CD4-positive, alpha-beta T cell treated with Interleukin-4 for 1 hour (primary cell): ENCODE measurements around the gene HSPA9.

Source experiments
- DNase-seq, 2 donors: peaks; one replicate each; pipeline ENCODE4 v3.0.0-alpha.2; 2020 to 2022

The HSPA9 gene

DNA sequence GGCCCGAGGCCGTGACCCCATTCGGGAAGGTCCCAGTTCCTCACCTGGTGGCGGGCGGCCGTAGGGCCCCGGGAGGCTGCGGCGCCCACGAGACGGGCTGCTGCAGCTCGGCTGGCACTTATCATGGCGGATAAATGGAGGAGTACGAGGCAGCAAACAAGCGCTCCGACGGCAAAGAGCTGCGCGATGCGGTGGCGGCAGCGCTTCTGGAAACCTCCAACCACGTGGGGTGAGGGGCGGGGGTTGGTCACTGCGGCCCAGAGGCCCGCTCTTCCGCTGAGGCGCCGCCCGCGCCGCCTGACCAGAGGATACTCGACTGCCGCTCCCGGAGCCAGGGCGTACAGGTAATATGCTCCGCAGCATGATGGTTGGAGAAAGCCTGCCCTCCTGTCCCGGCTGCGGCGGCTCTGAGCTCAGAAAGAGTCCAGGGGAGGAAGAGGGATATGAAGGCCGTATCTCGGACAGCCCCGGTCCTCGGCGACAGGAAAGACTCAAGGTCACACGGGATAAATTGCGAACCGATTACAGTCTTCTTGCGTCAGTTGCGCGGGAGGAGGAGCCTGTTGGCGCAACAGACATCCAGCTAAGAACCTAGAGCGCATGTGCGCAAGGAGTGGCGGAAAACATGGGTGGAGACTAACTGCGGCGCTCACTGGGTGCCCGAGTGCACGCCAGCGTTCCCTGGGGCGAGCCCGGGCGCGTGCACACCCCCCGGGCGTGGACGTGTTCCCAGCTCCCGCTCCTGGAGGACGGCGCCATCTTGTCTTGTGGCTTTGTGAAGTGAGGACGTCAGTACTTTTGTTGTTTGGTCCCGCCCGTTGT lies at the start of gene HSPA9:
TSS of gene HSPA9 (minus strand) at position 208 of the 822 bp plus-strand sequence. CDS start at position 125, 83 bp downstream.
- DNase-seq = peak; percentile 99

DNA sequence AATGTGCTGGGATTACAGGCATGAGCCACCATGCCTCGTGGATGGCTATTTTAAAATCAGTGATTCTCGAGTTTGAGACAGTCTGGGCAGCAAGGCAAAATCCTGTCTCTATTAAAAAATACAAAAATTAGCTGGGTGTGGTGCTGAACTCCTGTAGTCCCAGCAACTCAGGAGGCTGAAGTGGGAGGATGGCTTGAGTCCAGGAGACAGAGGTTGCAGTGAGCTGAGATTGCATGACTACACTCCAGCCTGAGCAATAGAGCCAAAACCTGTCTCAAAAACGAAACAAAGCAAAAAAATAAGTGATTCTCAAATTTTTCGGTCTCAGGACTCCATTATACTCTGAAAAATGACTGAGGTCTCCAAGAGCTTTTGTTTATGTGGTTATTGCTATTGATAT lies 47.9 kb upstream of the HSPA9 start:
- DNase-seq = no peak

DNA sequence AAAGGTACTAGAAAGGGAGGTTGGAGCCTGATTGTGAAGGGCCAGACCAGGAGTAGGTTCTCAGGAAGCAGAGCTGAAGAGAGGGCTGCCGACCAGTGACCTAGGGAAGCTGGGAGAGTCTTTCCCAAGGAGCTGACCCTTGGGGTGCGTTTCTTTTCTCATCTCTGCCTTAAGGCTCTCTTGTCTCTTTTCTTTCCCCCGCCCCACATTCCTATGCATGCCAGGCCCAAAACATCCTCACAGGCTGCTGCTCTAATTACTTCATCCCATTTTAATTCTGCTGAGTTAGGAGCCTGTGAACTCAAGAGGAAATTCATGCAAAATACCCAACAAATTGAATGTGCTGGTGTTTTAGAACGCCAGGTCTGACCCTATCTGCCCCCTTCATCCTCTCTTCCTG lies 46.9 kb upstream of the HSPA9 start:
- no peak for DNase-seq

DNA sequence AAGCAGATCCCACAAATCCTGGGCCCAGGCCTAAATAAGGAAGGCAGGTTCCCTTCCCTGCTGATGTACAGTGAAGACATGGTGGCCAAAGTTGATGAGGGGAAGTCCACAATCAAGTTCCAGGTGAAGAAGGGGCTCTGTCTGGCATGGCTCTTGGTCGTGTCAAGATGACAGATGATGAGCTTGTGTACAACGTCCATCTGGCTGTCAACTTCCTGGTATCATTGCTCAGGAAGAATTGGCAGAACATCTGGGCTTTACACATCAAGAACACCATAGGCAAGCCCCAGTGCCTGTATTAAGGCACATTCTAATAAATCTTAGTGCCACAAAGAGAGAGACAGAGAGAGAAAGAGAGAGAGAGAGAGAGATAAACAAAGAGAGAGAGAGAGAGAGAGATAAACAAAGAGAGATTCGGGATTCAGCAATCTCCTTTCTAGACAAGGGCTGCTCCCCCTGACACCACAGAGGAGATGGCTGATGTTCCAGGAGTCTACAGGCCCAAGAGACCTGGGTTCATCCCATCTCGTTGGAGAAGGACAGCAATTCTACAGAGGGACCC lies 45.5 kb upstream of the HSPA9 start:
- no peak for DNase-seq

DNA sequence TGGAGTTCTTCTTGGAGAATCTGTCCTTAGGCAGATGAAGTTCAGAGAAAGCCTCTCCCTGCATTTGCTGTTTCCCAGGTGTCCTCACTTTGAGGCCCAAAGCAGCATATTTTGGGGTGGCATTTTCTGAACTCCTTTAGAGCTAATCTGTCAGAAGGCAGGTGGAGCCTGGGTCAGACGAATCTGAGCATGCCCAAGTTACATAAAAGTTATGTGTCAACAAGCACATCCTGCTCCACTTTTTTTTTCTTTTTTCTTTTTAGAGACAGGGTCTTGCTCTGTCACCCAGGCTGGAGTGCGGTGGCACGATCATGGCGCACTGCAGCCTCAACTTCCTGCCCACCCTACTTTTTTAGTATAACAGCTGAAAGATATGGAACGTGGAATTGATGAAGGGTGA lies 41.3 kb upstream of the HSPA9 start:
- DNase-seq = no peak

DNA sequence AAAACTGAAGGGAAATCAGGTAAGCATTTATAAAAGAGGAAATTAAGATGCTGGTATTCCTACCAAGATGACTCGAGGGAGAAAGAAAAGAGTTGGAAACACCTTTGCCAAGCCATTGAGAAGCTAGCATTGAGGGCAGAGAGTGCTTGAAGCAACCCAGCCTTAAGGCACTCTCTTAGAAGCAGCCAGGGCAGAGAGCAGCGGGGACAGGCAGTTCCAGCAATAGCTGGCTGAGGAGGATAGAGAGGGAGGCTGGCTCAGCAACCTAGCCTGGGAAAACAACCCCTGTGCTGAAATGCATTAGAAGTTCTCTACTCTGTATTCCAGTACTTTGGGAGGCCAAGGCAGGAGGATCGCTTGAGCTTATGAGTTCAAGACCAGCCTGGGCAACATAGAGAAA lies 40.3 kb upstream of the HSPA9 start:
- no peak for DNase-seq

DNA sequence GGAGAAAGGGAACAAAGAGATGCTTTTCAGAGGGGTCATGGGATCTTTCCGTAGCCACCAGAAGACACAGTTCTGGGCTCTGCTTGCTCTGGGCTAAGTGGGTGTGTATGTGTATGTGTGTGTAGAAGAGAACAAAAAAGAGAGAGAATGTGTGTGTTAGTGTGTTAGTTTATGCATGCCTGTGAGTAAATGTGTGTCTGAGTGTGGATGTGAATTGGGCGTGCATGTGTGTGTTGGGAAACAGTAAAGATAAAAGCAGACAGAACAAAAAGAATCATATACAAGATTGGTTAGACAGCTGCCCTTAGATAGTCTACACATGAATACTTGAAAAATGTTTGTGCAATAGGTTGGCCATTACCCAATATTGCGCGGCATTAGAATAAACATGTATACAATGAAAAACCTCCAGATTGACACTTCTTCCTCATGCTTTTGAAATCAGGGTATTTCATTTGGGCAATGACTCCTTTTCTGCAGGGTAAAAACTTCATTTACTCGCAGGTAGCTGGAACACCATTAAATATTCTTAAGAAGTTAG lies 36.5 kb upstream of the HSPA9 start:
- DNase-seq = no peak

DNA sequence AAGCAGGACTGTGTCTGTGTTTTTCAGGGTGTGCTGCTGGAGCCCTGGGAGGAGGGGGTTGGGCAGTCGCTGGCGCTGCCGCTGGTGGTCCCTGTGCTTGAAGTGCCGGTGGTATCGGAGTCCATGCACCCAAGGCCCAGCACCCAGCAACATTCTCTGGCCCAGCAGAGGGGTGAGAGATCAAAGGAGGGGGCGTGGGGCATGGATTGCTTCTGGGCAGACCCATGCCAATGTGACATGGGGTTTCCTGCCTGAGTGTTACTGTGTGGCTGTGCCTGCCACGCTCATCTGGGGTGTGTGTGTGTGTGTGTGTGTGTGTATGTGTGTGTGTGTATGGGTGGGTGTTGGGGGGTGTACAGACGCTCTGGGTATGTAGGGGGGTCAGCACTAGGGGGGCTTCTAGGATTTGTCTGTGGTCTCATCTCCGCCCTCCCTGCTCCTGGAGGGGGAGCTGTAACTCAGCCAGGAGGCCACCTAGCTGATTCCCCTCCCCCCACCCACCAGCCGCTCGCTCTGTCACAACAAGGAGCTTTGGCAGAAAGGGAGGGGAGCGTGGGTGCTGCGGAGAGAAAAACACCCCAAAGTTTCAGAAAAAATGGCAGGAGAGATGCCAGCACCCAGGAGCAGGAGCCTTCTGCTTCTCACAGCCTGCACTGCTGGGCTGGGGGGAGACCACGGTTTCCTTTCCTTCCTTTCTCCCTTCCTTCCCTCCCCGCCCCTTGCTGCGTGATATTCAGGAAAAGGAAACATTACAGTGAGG lies 35.9 kb upstream of the HSPA9 start:
- no peak for DNase-seq

DNA sequence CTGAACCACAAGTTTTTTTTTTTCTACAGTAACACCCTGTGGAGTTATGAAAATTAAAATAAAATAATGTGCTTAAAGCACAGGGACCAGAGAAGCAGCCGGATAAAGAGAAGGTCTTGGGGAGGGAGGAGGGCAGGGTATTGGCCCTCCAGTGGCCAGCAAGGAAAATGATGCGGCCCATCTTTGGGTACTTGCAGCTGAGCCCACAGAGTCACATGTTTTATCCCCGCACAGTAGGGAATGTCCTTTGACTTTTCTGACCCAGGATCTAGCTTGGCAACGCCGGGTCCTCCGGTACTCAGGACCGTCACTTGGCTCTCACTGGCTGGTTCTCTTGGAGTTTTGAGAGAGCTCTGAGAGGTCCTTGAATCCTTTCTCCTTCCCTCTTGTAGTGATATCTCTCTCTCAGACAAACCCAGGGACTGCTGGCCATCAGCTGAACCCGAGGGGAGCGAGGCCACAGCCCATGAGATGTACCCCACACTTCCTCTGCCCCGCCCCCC lies 35.3 kb upstream of the HSPA9 start:
- DNase-seq = no peak

DNA sequence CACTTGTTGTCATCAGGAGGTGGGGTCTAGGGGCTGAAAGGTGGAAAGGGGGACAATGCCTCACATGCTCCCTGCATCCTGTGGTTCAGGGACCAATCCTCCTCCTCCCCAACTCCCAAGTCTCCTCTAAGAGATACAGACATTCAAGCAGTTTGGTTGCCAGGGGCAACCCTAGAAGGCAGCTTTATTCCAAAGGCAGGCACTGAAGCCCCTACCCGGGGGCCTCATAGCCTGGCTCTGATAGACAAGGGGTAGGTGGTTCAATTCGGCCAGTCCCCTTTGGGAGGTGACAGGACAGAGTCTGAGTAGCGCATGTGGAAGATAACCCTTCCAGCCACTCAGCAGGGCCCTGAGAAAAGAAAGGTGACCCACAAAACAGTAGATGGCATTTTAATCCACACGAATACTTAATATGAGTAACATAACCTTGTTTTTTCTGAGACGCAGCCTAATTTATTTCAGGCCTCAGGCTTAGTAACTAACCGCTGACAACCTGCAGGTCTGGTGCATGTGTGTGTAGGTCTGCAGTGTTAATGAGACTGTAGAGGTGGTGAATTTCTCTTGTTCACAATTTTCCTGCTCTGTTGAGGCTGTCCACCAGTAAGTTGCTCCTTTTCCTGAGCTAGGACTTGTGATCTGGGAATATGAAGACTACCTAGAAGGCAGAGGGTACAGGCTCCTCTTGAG lies 31.3 kb upstream of the HSPA9 start:
- DNase-seq = no peak

DNA sequence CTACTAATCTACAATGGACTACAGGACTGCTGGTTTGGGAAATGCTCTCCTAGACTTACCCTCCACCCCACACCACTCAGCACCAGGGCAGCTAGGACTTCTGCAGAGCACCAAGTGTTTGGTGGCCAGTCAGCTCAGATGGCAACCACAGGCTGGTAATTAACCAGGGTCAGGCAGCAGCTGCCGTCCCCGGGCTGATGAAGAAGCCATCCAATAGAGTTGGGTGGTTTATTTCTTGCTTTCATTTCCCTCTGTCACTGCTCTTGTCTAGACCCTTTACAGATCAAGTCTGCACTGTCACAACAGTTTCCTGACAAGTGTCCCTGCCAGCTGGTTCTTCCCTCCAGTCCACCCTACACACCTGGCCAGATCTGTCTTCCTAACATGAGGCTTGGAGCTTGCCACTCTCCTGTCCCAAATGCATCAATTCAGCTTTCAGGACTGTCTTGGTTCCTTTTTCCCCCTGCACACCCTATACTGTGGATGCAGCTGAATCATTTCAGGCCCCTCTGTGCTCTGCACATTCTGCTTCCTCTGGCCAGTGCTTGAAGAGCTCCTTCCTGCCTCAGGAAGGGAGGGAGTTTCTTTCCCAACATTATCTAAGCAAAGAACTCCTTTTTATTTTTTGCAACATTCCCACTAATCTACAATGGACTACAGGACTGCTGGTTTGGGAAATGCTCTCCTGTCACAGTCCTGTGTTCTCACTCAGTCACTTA lies 30.2 kb upstream of the HSPA9 start:
- DNase-seq = no peak

DNA sequence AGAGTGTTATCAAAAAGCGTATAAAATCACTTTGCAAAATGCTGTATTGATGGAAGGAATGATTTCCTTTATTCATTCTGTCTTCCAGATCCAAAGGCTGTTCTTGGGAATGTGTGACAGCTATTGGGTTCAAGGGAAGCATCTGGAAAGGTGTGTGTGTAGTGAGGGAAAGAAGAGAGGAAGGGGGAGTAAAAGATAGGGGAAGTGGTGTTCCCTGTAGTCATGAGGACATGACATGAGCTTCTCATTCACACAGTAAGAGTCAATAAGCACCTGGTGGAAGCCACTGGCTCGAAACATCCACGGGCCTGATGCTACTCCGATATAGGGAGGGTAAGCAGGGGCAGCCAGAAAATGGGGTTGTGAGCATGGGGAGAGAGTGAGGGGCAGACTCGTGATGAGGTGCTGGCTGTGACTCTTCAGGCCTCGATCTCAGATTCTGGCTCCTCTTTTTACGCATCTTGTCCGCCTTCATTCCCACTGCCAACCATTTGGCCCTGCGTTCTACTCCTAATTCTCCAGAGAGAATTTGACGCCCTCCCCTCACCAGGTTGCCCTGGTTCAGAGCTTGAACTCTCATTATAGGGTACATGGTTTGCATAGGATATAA lies 29.1 kb upstream of the HSPA9 start:
- no peak for DNase-seq

DNA sequence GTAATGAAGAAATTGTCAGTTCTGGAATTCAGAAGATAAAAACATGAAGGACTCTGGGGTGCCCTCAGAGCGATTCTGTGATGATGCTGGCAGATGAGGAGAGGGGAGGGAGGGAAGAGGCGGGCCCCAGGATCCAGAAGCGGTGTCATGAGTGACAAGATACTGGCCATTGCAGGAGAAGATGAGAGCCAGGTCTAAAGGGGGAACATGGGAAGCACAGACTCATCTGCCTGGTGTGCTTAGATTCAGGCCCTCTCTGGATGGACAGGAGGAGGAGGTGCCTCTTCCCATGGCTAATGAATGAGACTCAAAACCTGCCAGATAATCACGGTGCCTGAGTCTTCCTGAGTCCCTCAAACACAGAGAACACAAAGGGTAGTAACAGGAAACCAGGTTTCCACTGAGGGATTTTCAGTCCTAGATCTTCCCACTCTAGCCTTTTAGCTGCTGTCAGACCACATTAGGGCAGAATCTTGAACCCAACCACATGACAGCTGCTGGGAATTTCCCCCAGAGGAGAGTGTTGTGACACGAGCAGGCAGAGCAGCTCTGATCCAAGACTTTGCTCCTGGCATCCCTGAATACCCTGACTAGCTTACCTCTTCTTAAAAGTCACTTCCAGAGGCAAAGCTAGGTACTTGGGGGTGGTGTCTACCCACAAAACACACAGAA lies 28.2 kb upstream of the HSPA9 start:
- no peak for DNase-seq

DNA sequence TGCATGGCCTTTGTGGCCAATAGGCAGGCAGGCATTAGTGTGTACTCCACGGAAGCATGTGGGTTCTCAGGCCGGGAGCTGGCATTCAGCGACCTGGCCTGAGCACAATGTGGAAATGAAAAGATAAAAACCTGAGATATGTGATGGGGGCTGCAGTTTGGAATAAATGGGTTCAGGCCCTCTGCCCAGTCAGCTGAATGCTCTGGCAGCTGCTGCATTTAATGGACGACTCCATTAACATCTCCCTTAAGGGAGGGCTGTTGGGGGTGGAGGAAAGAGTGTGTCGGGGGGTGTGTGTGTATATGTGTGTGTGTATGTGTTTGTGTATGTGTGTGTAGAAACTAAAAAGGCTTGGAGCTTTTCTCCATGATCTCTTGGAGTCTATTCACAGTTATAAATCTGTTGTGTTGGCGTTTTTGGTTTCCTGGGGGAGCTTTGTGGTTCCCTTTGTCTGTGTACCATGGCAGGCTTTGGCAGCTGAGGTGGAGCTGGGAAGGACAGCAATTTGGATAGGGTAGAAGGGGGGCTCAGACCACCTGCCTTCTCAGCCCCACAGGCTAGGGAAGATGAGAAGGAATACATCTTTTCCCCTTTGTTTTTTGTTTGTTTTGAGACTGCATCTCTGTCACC lies 27.3 kb upstream of the HSPA9 start:
- no peak for DNase-seq

DNA sequence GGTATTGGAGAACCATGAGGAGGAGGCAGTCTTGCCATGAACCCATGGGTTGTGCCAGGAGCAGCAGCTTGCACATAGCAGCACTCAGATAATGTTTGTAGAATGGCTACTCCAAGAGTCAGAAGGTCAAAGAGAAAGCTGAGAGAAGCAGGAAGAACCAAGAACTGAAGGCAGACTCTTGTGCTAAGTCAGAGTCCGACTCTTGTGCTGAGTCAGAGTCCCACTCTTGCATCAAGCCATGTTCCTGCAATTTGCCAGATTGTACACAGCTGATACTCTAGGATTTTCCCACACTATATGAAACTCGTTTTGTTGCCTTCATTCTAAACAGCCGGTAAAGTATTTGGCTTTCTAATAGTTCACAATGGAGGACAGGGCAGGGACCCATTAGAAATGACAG lies 26.2 kb upstream of the HSPA9 start:
- no peak for DNase-seq

DNA sequence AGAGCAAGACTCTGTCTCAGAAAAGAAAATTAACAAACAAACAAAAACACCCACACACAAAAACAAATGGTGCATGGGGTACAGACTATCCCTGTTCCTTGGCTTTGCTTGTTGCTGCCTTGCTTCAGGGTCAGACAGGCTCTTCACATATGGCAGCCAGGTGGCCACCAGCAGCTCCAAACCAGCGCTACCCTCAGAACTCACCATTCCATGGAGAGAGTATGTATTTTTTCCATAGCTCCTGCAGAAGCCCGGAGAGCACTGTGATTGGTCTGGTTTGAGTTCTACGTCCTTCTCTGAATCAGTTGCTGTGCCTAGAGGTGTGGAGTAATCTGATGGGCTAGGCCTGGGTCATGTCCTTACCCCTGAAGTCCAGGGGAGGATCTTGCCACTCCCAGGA lies 25.2 kb upstream of the HSPA9 start:
- no peak for DNase-seq

DNA sequence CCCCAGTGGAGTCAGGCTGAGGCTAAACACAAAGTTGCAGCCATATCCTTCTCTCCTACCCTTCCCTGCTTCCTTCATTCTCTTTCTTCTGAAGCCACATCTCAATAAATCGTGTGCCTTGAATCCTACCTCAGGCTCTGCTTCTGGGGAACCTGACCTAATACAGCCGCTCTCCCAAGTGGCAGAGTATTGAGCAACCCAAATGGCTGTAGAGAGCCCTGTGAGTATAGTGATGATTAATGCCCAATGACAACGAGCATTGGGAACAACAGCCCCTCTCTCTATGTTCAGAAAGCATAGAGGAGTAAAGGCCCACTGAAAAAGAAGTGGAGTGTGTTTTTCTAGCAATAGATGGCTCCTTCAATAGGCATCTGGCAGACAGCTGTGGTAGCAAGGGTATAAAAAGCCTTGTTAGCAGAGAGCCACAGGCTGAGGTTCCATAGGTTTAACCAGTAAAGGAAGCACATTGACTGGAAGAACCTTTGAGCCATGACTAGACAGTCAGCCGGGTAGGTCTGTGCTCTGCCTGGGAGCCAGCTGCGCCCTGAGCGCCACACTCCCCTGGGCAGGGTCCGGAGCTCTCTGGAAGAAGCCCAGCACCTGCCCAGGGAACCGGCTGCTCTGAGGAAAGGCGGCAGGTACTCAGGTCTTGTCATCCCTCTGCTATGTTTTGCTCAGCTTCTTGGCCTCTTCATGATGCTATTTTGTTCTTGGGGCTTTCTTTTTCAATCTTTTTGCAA lies 22.6 kb upstream of the HSPA9 start:
- DNase-seq = no peak

DNA sequence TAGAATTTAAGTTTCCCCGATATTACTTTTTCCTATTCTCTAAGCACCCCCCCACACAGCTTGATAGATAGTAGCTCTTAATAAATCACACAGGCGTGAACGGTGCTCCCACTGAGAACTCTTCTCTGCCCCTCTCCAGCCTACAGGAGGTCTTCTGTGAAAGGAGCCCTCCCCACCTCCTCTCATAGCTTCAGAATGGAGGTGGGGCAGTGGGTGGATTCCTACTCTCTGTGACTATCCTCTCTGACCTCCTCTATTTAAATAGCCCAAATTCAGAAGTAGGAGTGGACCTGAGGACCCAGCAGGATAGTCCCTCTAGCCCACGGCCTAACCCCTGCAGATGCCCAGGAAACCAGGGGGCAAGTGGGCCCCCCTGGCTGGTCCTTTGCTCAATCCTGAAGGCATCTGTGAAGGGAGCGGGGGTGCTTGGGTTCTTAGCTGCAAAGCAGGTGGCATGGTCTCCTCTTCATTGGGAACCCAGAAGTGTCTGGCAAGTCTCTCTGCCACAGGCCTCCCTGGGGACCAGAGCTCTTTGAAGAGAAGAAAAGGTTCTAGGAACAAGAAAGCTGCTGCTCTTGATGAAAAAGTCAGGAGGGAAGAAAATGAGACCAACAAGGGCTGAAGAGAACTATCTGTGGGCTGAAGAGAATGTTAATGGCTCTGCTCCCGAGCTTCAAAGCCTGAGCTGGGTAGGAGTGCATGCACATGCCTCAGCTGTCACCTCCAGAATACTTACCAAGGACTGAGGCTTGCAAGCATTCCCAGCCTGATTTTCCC lies 21.1 kb upstream of the HSPA9 start:
- no peak for DNase-seq

DNA sequence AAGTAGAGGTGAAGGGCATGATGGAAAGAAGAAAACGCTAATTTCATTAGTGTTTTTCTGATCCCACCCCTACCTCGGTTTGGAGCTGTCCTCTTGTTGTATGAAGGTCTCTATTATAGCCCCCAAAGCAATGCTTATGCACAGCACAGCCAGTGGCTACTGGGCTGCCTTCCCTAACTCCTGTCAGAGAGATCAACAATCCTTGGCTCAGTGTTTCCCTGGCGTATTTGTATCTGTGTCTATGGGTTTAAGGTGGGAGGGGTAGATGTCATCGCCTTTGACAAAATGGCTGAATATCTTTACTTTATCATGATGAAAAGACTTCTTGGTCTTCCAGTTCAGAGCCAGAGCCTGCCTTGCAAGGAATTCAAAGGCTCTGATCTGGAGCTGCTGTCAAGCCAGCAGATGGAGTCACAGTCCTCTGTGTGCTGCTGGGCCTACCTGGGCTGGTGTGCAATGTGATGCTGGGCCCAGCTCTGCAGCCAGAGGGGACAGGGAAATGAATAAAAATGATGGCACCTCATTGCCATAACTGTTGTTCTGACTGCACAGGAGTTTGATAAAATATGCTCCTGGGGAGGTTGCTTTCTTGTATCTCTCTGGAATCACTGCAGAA lies 20.1 kb upstream of the HSPA9 start:
- no peak for DNase-seq
